K562 (cell line): ENCODE results near the gene DIP2C. TPM values are rescaled to one million over a fixed set of nuclear protein-coding genes. Genes with fewer than 3 reads are reported as not detected.

Experiments
- ATAC-seq: fragments of 200-7000 bp; cut with Tn5 transposase; 3 replicates; pipeline ENCODE4 v1.9.1; 2020; ENCODE audit warnings: moderate library complexity
- BruUV-seq: library from RNA; stranded (reverse); fragments of 400-500 nt; replicated peaks from 2 replicates; lab custom pipeline; 2021; lab: Mats Ljungman, UMichigan
- CTCF ChIA-PET: fragments of 300-600 bp; formaldehyde crosslinking; extraction: SDS; loops from one replicate; lab custom pipeline; 2021; ENCODE audit warnings: low intra/inter-chr PET ratio; lab: Yijun Ruan, JAX
- POLR2A ChIA-PET: fragments of 300-600, 350-650 bp; sonication (Branson Sonifier 250); formaldehyde crosslinking; extraction: SDS; loops from one replicate; lab custom pipeline; 2021; ENCODE audit warnings: antibody characterized with exemption, inconsistent platforms; lab: Yijun Ruan, JAX
- DNase-seq, 4 experiments: peaks; one replicate each; pipeline versions ENCODE4 v3.0.0 to v3.0.0-alpha.2; 2011 to 2018; ENCODE audit warnings: low spot score in 3 of 4, mixed read lengths in 3 of 4; ENCODE audit errors: extremely low read depth in 1 of 4
- FAIRE-seq: peaks from 2 replicates; lab custom pipeline; 2011; peaks lifted over from hg19 to GRCh38; lab: Jason Lieb, UNC
- H2AFZ ChIP-seq: 2 replicates; pipeline ENCODE4 v1.6.0; 2011; ENCODE audit warnings: low read depth, low read length, control low read depth, inconsistent platforms
- H3K27ac ChIP-seq: fragments of 200-600 bp; 3 replicates; pipeline ENCODE4 v1.8.0; 2011; ENCODE audit warnings: low read depth, mild to moderate bottlenecking, control low read depth, inconsistent platforms, low read length, moderate library complexity, mixed read lengths; ENCODE audit errors: extremely low read depth
- H3K27me3 ChIP-seq, 2 experiments: fragments of 300-600 bp in 1 of 2; 2 replicates in 1 of 2; 3 replicates in 1 of 2; pipeline versions ENCODE4 v1.6.0 to v1.8.0; 2011; ENCODE audit warnings: inconsistent platforms in 2 of 2, low read length in 2 of 2, mild to moderate bottlenecking in 1 of 2, mixed read lengths in 1 of 2, moderate library complexity in 1 of 2; ENCODE audit not compliant: control insufficient read depth in 2 of 2, insufficient read depth in 2 of 2
- H3K36me3 ChIP-seq: fragments of 300-600 bp; 3 replicates; pipeline ENCODE4 v1.8.0; 2011; ENCODE audit warnings: mild to moderate bottlenecking, low read length, inconsistent platforms; ENCODE audit not compliant: control insufficient read depth, insufficient read depth
- H3K4me1 ChIP-seq, 2 experiments: fragments of 200-600 bp in 1 of 2; replicated peaks in 1 of 2; 2 replicates in 1 of 2; 3 replicates in 1 of 2; pipeline versions ENCODE4 v1.5.1 to v1.8.0; 2011; ENCODE audit warnings: inconsistent platforms in 2 of 2, low read length in 2 of 2, mild to moderate bottlenecking in 1 of 2, mixed read lengths in 1 of 2, moderate library complexity in 1 of 2; ENCODE audit not compliant: control insufficient read depth in 2 of 2, insufficient read depth in 2 of 2
- H3K4me2 ChIP-seq: 2 replicates; pipeline ENCODE4 v1.6.1; 2011; ENCODE audit warnings: low read length, control low read depth, inconsistent platforms, mixed read lengths; ENCODE audit not compliant: insufficient read depth
- H3K4me3 ChIP-seq: fragments of 200-600 bp; sonication (generic), shearing (Covaris generic); 2 replicates; pipeline ENCODE4 v1.5.1; 2016; ENCODE audit warnings: control low read depth, inconsistent platforms
- H3K79me2 ChIP-seq: fragments of 200-600 bp; 3 replicates; pipeline ENCODE4 v1.8.0; 2011; ENCODE audit warnings: low read length, inconsistent platforms; ENCODE audit not compliant: control insufficient read depth, insufficient read depth
- H3K9ac ChIP-seq, 2 experiments: 2 replicates each; pipeline versions ENCODE4 v1.6.0 to v1.6.1; 2011; ENCODE audit warnings: low read depth in 2 of 2, low read length in 2 of 2, control low read depth in 1 of 2, inconsistent platforms in 1 of 2, mild to moderate bottlenecking in 1 of 2, mixed read lengths in 1 of 2; ENCODE audit not compliant: insufficient read depth in 1 of 2
- H3K9me1 ChIP-seq: one replicate; pipeline ENCODE4 v1.6.0; 2011; ENCODE audit warnings: inconsistent platforms, mild to moderate bottlenecking, low read length, moderate library complexity; ENCODE audit not compliant: control insufficient read depth, insufficient read depth
- H3K9me3 ChIP-seq: replicated peaks from 2 replicates; pipeline ENCODE4 v1.5.1; 2011; ENCODE audit warnings: low read depth, low read length, inconsistent platforms; ENCODE audit not compliant: control insufficient read depth, insufficient read depth
- H4K20me1 ChIP-seq: replicated peaks from 2 replicates; pipeline ENCODE4 v1.6.1; 2011; ENCODE audit warnings: low read length, inconsistent platforms, mixed read lengths; ENCODE audit not compliant: control insufficient read depth, insufficient read depth
- DMBX1 ChIP-seq: fragments of 250-450 bp; sonication (Bioruptor Pico); IDR thresholded peaks from 2 replicates; pipeline ENCODE4 v1.8.0; 2022; ENCODE audit warnings: inconsistent platforms, mild to moderate bottlenecking, moderate library complexity, borderline replicate concordance
- FOXK2 ChIP-seq, 2 experiments: fragments of 450-650 bp; IDR thresholded peaks in 1 of 2; conservative IDR thresholded peaks in 1 of 2; 2 replicates each; pipeline ENCODE4 v1.6.1; 2016; ENCODE audit warnings: low read depth in 2 of 2, mild to moderate bottlenecking in 1 of 2
- KHSRP ChIP-seq: fragments of 450-650 bp; IDR thresholded peaks from 2 replicates; pipeline ENCODE4 v1.6.1; 2017
- PRDM10 ChIP-seq: fragments of 450-650 bp; IDR thresholded peaks from 2 replicates; pipeline ENCODE4 v1.6.1; 2018; ENCODE audit not compliant: partially characterized antibody
- SOX6 ChIP-seq: fragments of 450-650 bp; IDR thresholded peaks from 2 replicates; pipeline ENCODE4 v1.6.1; 2014; ENCODE audit warnings: mild to moderate bottlenecking
- SRF ChIP-seq, 2 experiments: fragments of 250-450, 450-650 bp in 1 of 2; sonication (Bioruptor Pico) in 1 of 2; sonication (generic) in 1 of 2; formaldehyde crosslinking; IDR thresholded peaks; 2 replicates each; pipeline versions ENCODE4 v1.5.0 to v1.5.1; 2020 to 2022; ENCODE audit warnings: mild to moderate bottlenecking in 1 of 2, missing genetic modification reagents in 1 of 2
- TOE1 ChIP-seq, 2 experiments: fragments of 450-650 bp in 1 of 2; sonication (generic) in 1 of 2; formaldehyde crosslinking in 1 of 2; IDR thresholded peaks; 2 replicates each; pipeline versions ENCODE4 v1.7.1 to v1.8.0; 2016 to 2022; ENCODE audit warnings: borderline replicate concordance in 2 of 2, mild to moderate bottlenecking in 2 of 2, antibody characterized with exemption in 1 of 2, inconsistent platforms in 1 of 2, low read depth in 1 of 2, missing genetic modification reagents in 1 of 2, moderate library complexity in 1 of 2
- ZNF165 ChIP-seq: fragments of 250-450 bp; sonication (Bioruptor Pico); IDR thresholded peaks from 2 replicates; pipeline ENCODE4 v1.4.0; 2020; ENCODE audit warnings: borderline replicate concordance
- WGBS: fragments of 100-300 bp; shearing (Covaris generic); methylation state at CpG from one replicate; pipeline ENCODE4 v1.1.6; 2016; ENCODE audit warnings: low coverage, mixed read lengths; ENCODE audit not compliant: insufficient coverage; ENCODE audit errors: missing lambda C conversion rate; 5-methylcytosine and 5-hydroxymethylcytosine counted together
- in situ Hi-C: fragments of 300-500 bp; cut with MboI; formaldehyde crosslinking; loops from 4 replicates; pipeline ENCODE4 v1.15.0; 2018; ENCODE audit warnings: inconsistent platforms, mixed read lengths
- intact Hi-C: fragments of 100-400 bp; cut with micrococcal nuclease; formaldehyde crosslinking; loops from 2 replicates; pipeline ENCODE4 v1.14.2; 2022
- polyA plus RNA-seq, 8 experiments: library from polyadenylated mRNA; depleted of rRNA in 4 of 8; stranded (reverse) in 5 of 8; unstranded in 3 of 8; fragments of >200 nt; fragmentation: Nextera tagmentation in 2 of 8; fragmentation: Illumina TruSeq in 1 of 8; extraction: Ambion mirVana in 2 of 8; extraction: Trizol in 1 of 8; gene quantifications; 2 replicates each; pipeline versions ENCODE4 v1.2.1 to v1.2.3, GENCODE V29; 2011 to 2014; ENCODE audit warnings: inconsistent platforms in 1 of 8, missing spikeins in 1 of 8
- total RNA-seq, 7 experiments: library from RNA; depleted of rRNA in 6 of 7; stranded (reverse); fragments of >200 nt in 6 of 7; fragmentation: Illumina TruSeq in 2 of 7; extraction: Trizol in 2 of 7; gene quantifications; 2 replicates each; pipeline versions ENCODE4 v1.2.1 to v1.2.3, GENCODE V29; 2011 to 2021; ENCODE audit warnings: low replicate concordance in 1 of 7
- TF ChIP-seq, protein P1 (sequence below), 2 experiments: IDR thresholded peaks in 1 of 2; conservative IDR thresholded peaks in 1 of 2; 2 replicates each; pipeline ENCODE4 v1.6.1; 2016; ENCODE audit warnings: low read depth in 2 of 2, mild to moderate bottlenecking in 1 of 2, missing compliant biosample characterization in 1 of 2, missing genetic modification characterization in 1 of 2, moderate library complexity in 1 of 2

DIP2C gene
- total and polyA plus RNA-seq, 9 of the 15 experiments (the other 6 are each of a cell fraction or from before 2014, with no cell fraction given), result 0.01 TPM; not detected in 8

GRCh38 chr10:535051-535450, 154.4 kb downstream of the DIP2C start:
- no peaks in the 10 kb centered on the region for H3K4me1 ChIP-seq
- no peak for ATAC-seq
- ChIA-PET POLR2A (no interaction called here), CTCF (no interaction called here)
- no peaks in the 10 kb centered on the region for H3K79me2 ChIP-seq
- H3K9ac ChIP-seq, result no peak overlapping the region
- H3K27me3 ChIP-seq, result peaks cover 40 to 71% of the 10 kb centered on the region in 2 experiments
- FAIRE-seq, result no peak
- no peak for DNase-seq
- TF ChIP-seq DMBX1 (CRISPR knock-in tag), result no peak
- TF ChIP-seq PRDM10, result no peak
- TF ChIP-seq, protein P1, sequence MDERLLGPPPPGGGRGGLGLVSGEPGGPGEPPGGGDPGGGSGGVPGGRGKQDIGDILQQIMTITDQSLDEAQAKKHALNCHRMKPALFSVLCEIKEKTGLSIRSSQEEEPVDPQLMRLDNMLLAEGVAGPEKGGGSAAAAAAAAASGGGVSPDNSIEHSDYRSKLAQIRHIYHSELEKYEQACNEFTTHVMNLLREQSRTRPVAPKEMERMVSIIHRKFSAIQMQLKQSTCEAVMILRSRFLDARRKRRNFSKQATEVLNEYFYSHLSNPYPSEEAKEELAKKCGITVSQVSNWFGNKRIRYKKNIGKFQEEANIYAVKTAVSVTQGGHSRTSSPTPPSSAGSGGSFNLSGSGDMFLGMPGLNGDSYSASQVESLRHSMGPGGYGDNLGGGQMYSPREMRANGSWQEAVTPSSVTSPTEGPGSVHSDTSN (CRISPR knock-in tag; IDR thresholded peaks at IDR 0.05; ENCODE audit: low read depth), result no peak
- TF ChIP-seq, protein P1 (tag; conservative IDR thresholded peaks at IDR 0.05; ENCODE audit: low read depth), result no peak
- no peak for TF ChIP-seq SOX6
- TF ChIP-seq TOE1 (IDR thresholded peaks at IDR 0.05; ENCODE audit: borderline replicate concordance), result no peak
- no peak for TF ChIP-seq TOE1 (CRISPR knock-in tag; IDR thresholded peaks at IDR 0.05; ENCODE audit: borderline replicate concordance, low read depth)
- TF ChIP-seq ZNF165 (CRISPR knock-in tag), result no peak
- no peak for TF ChIP-seq KHSRP
- no peak for TF ChIP-seq SRF (CRISPR knock-in tag; IDR thresholded peaks at IDR 0.05)
- TF ChIP-seq FOXK2 (conservative IDR thresholded peaks at IDR 0.05 in 1 of 2, IDR thresholded peaks at IDR 0.05 in 1 of 2; ENCODE audit: low read depth in 2 of 2), result no peak
- H3K9me3 ChIP-seq, result no peaks in the 10 kb centered on the region; the same call in 1 of the 2 replicates
- WGBS, result 0% methylated on average over 9 of the region's 9 CpGs
- H3K36me3 ChIP-seq, result no peaks in the 10 kb centered on the region
- H3K27ac ChIP-seq, result no peak overlapping the region
- in situ Hi-C loops, result no loop called here
- H4K20me1 ChIP-seq, result no peaks in the 10 kb centered on the region; the same call in 1 of the 2 replicates
- BruUV-seq, result no TSS peak
- H2AFZ ChIP-seq, result no peak overlapping the region
- H3K4me3 ChIP-seq, result no peak overlapping the region
- no peak overlapping the region for H3K4me2 ChIP-seq
- intact Hi-C loops, result no loop called here
- no peaks in the 10 kb centered on the region for H3K9me1 ChIP-seq
